Lower lobe of right lung (tissue), 2 donors: Measurements from ENCODE around the gene RASL11B. TPM values are rescaled to one million over a fixed set of nuclear protein-coding genes. Genes with fewer than 3 reads are reported as not detected.
"Not testable (repeated sequence)": the region's sequence is repeated elsewhere in the genome, so short reads cannot be mapped to it uniquely, and the experiment has no call there.

Source experiments
- ATAC-seq, 2 donors: fragments of 200-7000 bp; cut with Tn5 transposase; one replicate each; pipeline ENCODE4 v1.9.1; 2020 to 2022; ENCODE audit warnings: mild to moderate bottlenecking in 2 of 2, moderate library complexity in 2 of 2
- DNase-seq: peaks from one replicate; pipeline ENCODE4 v3.0.0-alpha.2; 2020
- H3K27ac ChIP-seq: fragments of 200-600 bp; one replicate; pipeline ENCODE4 v1.8.0; 2022
- H3K27me3 ChIP-seq: fragments of 200-600 bp; one replicate; pipeline ENCODE4 v1.8.0; 2022; ENCODE audit warnings: low read depth
- H3K36me3 ChIP-seq: fragments of 200-600 bp; one replicate; pipeline ENCODE4 v1.8.0; 2022; ENCODE audit warnings: mild to moderate bottlenecking
- H3K4me1 ChIP-seq: fragments of 200-600 bp; one replicate; pipeline ENCODE4 v1.8.0; 2022
- H3K4me3 ChIP-seq: fragments of 200-600 bp; one replicate; pipeline ENCODE4 v1.8.0; 2022; ENCODE audit warnings: mild to moderate bottlenecking
- H3K9me3 ChIP-seq: fragments of 200-600 bp; one replicate; pipeline ENCODE4 v1.8.0; 2022
- CTCF ChIP-seq: fragments of 200-600 bp; IDR thresholded peaks from one replicate; pipeline ENCODE4 v1.8.0; 2022; ENCODE audit warnings: antibody characterized with exemption, mild to moderate bottlenecking
- intact Hi-C: fragments of 100-400 bp; cut with DNase I; formaldehyde crosslinking; loops from one replicate; pipeline ENCODE4 v1.11.0; 2022
- total RNA-seq: library from RNA; stranded (reverse); fragmentation: NEBNext Ultra II Directional; extraction: Animal tissue kit (Norgen Biotek cat#: 25700); gene quantifications from one replicate; pipeline ENCODE4 v1.2.1, GENCODE V29; 2021
- donor health status: DM: no; HTN: yes; CAD: no; lungs with severe emphysema.

RASL11B gene
- total RNA-seq, 1 donor from 2014 or later, result 0.41 TPM

- TF ChIP-seq CTCF, result no peak
- no peak for DNase-seq
- no peak overlapping the region for H3K27ac ChIP-seq
- ATAC-seq, result peak in 1 of 2 donors; percentile 29
- no peaks in the 10 kb centered on the region for H3K36me3 ChIP-seq
- intact Hi-C loops, result no loop called here
- no peaks in the 10 kb centered on the region for H3K9me3 ChIP-seq
- no peak overlapping the region for H3K4me3 ChIP-seq
- H3K4me1 ChIP-seq, result peaks cover 5% of the 10 kb centered on the region
- no peaks in the 10 kb centered on the region for H3K27me3 ChIP-seq
Observed at GRCh38 chr4:52824270-52824602, 37.9 kb upstream of the RASL11B start.

GRCh38 chr4:52824603-52825459 is 37.3 kb upstream of the RASL11B start:
- H3K4me1 ChIP-seq, result peaks cover 5% of the 10 kb centered on the region
- no peak overlapping the region for H3K4me3 ChIP-seq
- H3K27me3 ChIP-seq, result no peaks in the 10 kb centered on the region
- no peaks in the 10 kb centered on the region for H3K9me3 ChIP-seq
- ATAC-seq (peak; percentile 66 to 81), DNase-seq (peak; percentile 48)
- H3K36me3 ChIP-seq, result no peaks in the 10 kb centered on the region
- intact Hi-C loops, result no loop called here
- TF ChIP-seq CTCF, result no peak
- no peak overlapping the region for H3K27ac ChIP-seq

- ATAC-seq, result no peak
- DNase-seq, result no peak
- Histone ChIP-seq H3K9me3 (no peaks in the 10 kb centered on the region), H3K36me3 (no peaks in the 10 kb centered on the region), H3K4me1 (peaks cover 5% of the 10 kb centered on the region), H3K27me3 (no peaks in the 10 kb centered on the region), H3K4me3 (no peak overlapping the region), H3K27ac (no peak overlapping the region)
- no peak for TF ChIP-seq CTCF
- intact Hi-C loops, result no loop called here
Observed at GRCh38 chr4:52825460-52826090, 36.5 kb upstream of the RASL11B start.

- TF ChIP-seq CTCF, result no peak
- Histone ChIP-seq H3K4me1 (no peaks in the 10 kb centered on the region), H3K4me3 (no peak overlapping the region), H3K27ac (no peak overlapping the region), H3K27me3 (no peaks in the 10 kb centered on the region), H3K36me3 (no peaks in the 10 kb centered on the region), H3K9me3 (no peaks in the 10 kb centered on the region)
- intact Hi-C loops, result no loop called here
- no peak for ATAC-seq
- no peak for DNase-seq
Observed at GRCh38 chr4:52833941-52834525, 28.1 kb upstream of the RASL11B start.

GRCh38 chr4:52834641-52835456 is 27.3 kb upstream of the RASL11B start:
- H3K36me3 ChIP-seq, intact Hi-C loops, H3K27ac ChIP-seq, H3K4me3 ChIP-seq, H3K27me3 ChIP-seq, H3K9me3 ChIP-seq, DNase-seq, H3K4me1 ChIP-seq, ATAC-seq: not testable (repeated sequence)
